ENCODE measurements around the gene CUEDC1.

The CUEDC1 gene

GRCh38 chr17:57889892-57890856 is 65.0 kb downstream of the CUEDC1 start:
- intact Hi-C loops (cut with DNase I): no loop called here
- DNase-seq: peak in 26 of 42 donors; percentile 37 to 90 (median 65)

GRCh38 chr17:57889252-57889651 is 66.0 kb downstream of the CUEDC1 start:
- intact Hi-C loops (cut with DNase I): no loop called here
- no peak for DNase-seq

DNA sequence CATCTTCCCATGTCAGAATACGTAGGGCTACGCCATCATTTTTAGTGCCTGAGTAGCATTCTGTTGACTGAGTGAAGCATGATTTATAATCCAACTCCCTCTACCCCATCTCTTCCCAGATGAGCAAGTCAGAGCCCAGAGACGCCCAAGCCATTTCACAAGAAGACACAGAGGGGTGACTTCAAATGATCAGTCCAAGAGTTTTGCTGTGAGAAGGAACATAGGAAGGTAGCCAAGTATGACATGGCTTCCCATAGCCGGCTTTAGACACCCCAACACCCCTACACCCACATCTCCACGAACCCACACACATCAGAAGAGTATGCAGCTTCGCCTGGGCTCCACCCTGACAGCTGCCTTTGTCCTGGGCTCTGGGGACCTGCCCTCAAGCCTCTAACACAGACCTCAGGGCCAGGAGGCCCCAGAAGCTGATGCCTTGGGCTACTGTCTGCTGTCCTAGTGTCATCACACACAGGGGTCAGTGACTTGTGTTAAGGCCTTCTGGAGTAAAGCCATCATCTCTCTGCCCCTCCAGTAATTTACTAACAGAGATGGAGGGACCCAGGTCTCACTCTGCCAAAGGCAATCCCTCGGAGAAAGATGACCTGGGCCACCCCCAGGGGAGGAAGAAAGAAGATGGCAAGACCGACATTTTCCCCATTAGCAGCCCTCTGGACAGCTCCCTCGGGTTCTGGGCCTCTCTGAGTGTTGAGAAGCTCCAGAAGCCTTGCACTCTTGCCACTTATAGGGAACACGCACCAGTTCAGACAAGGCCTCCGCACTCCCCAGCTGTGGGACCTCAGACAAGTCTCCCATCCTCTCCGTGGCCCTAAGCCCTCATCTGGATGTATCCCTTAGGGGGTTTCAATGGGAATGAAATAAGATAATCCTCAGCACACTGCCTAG is 66.6 kb downstream of the CUEDC1 start:
- intact Hi-C loops (cut with DNase I): no loop called here
- no peak for DNase-seq

DNA sequence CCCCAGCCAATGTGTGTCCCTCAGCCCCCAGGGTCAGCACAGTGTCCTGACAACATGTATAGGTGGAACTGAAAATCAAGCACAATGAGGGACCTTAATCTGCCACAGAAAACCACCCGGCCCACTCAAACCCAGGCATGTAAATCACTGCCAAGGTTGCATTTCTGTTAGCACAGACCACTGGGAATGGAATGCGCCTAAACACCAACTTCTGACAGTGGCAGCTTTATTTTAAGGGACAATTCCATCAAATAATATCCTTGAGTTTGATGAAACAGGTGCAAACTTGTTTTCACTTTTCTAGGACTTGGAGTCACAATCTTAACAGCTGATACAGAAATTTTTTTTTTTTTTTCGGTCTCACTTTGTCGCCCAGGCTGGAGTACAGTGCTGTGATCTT is 68.1 kb downstream of the CUEDC1 start:
- intact Hi-C loops (cut with DNase I): no loop called here
- no peak for DNase-seq

DNA sequence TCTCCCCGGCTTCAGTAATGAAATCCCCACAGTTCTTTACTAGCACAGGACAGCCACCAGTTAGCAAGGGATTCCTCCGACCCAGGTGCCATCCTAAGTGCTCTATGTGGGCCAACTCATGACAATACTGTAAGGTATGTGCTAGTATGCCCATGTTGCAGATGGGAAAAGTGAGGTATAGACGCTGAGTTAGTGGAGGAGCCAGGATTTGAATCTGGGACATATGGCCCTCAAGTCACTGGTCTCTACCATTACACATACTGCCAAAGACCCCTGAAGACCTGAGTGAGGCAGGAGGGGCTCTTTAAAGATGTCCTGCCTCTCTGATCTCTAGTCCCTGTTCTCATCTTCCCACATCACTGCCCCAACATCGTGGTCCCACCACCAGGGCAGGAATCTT is 69.2 kb downstream of the CUEDC1 start:
- no peak for DNase-seq
- intact Hi-C loops (cut with DNase I): no loop called here

- intact Hi-C loops (cut with DNase I): no loop called here
- no peak for DNase-seq
Observed at GRCh38 chr17:57885148-57885915, 69.9 kb downstream of the CUEDC1 start.

DNA sequence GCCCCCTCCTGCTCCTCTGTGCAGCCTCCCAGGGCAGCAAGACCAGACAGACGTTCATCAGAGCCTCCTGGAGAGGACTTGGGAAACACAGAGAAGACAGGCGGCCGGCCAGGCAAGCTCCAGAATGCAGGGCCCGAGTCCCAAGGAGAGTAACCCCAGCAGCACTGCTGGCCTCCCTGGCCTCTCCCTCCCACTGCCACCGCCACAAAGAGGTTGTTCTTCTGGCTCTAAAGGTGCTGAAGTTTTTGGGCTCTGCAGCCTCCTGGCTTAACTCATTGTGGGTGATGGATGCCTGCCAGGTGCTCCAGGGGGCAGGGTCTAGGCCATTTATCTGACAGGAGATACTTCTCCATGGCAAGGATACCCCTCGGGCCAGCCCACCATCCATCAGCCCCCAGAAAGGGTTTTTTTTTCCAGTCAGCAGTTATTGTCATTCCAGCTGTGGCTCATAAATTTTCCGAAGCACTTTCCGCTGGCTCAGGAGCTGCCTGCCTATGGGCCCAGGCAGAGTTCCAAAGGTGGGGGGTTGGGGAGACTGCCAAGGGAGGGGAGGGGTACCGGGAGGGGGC is 73.3 kb downstream of the CUEDC1 start:
- DNase-seq: peak in 2 of 42 donors; percentile 38 to 45

DNA sequence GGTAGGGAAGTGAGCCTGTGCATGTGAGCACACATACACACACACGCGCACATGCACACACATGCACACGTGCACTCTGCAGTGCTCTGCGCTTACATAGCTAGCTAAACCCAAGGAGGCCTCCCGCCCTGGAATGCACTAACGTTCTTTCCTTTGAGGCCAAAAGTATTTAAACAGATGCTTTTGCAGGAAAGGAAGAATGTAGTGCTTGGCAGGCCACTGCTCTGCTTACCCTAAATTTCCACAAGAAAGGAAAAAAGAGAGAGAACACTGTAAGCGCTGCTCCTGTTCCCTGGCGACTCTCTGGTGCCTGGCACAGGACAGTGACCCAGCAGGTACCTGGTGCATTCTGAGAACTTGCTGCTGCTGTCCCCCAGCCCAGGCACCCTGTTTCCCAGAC is 74.1 kb downstream of the CUEDC1 start:
- intact Hi-C loops (cut with DNase I): no loop called here
- no peak for DNase-seq

More for the DNA sequence above, 73.3 kb downstream of the CUEDC1 start:
- intact Hi-C loops (cut with DNase I): no loop called here

DNA sequence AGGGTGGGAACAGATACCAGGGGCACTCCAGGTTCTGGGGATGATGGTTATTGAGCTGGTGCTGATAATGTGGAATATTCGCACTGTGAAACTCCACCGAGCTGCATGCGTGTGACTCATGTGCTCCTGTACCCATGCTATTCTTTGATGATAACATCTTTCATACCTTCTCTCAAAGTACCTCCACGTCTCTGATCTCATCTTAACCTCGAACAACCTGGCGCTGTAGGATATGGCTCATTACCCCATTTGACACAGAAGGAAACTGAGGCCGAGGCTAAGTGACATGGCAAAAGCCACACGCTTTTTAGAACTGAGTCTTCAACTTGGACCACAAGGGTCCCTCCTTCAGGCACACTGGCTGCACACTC is 75.1 kb downstream of the CUEDC1 start:
- intact Hi-C loops (cut with DNase I): no loop called here
- DNase-seq: peak in 10 of 42 donors; percentile 22 to 62 (median 48)

GRCh38 chr17:57879437-57880085 is 75.7 kb downstream of the CUEDC1 start:
- intact Hi-C loops (cut with DNase I): no loop called here
- peak in 2 of 42 donors; percentile 32 to 40 for DNase-seq

DNA sequence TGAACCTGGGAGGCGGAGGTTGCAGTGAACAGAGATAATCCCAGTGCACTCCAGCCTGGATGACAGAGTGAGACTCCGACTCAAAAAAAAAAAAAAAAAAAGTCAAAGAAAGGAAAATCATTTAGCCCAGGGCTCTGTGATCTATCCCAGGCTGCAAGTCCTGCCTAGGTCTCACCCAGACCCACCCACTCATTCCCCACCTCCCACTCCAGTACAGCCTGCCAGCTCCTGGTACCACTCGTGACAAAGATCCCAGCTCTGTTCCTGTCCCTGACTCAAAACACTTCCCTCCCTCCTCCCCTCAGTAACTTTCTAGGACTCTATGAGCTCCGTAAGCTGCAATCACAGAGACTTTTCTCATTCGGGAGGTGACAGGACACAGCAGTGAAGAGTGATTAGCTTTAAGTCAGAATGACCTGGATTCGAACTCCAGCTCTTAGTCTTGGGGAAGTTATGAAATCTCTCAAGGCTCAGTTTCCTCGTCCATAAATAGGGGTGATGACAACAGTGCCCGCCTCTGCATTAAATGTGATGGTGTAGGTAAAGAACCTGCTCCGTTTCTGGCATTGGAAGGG is 77.3 kb downstream of the CUEDC1 start:
- DNase-seq: no peak
- intact Hi-C loops (cut with DNase I): no loop called here

- intact Hi-C loops (cut with DNase I): no loop called here
- no peak for DNase-seq
Observed at GRCh38 chr17:57876866-57877237, 78.4 kb downstream of the CUEDC1 start.

GRCh38 chr17:57876023-57876865 is 79.0 kb downstream of the CUEDC1 start:
- DNase-seq: no peak
- intact Hi-C loops (cut with DNase I): no loop called here

DNA sequence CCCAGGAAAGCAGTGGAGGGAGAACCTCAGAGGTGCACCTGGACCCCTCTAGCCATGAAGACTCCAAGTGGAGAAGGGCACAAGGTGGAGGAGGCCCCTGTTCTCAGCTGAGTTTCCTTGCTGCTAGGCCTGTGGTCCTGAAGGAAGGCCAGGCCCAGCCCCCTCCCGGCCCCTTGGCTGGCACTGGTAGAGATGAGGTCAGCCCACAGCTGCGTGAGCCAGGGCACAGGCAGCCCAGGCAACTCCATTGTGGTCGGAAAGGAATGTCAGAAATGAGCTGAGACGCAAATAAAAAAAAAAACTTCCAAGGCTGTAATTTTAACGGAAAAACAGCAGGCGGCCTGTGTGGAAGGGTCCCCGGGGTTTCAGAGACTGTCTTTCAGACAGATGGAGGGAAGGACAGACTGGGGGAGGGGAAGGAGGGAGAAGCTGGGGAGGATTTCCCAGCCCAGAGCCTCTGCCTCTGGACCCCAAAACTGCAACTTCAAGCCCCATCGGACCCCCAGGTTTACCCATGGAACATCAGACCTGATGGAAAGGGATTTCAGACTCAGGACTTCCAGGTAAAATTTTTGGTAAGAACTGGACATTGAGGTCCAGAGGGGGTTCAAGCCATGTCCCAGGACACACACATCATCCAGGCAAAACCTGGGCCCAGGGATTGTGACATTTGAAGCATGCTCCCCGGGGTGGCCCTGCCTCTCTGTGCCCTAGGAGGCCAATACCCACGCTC is 79.8 kb downstream of the CUEDC1 start:
- peak; percentile 65 to 93 (median 81) for DNase-seq
- intact Hi-C loops (cut with DNase I): no loop called here

- intact Hi-C loops (cut with DNase I): no loop called here
- peak; percentile 70 to 93 (median 82) for DNase-seq
Observed at GRCh38 chr17:57874434-57875289, 80.5 kb downstream of the CUEDC1 start.

GRCh38 chr17:57874058-57874419 is 81.2 kb downstream of the CUEDC1 start:
- DNase-seq: no peak
- intact Hi-C loops (cut with DNase I): no loop called here

Measured in head of caudate nucleus (tissue), 42 donors.